ENCODE measurements around the gene TMEM61.

DNA sequence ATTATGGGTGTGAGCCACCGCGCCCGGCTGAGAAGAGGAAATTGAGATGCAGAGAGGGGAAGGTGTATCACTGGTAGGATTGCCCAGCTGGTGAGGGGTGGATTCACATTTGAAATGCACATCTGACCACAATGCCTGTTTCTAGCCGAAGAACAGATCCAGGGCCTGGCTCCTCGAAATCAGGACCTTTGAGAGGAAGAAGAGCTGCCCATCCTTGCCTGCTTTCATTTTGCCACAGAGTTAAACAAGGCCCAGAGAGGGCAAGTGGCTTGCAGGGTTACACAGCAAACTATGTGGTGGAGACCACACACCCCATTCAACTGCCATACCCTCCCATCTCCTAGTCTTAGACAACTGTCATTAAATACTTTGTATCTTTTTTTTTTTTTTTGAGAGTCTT is 32.9 kb upstream of the TMEM61 start:
- TF ChIP-seq, protein P1, sequence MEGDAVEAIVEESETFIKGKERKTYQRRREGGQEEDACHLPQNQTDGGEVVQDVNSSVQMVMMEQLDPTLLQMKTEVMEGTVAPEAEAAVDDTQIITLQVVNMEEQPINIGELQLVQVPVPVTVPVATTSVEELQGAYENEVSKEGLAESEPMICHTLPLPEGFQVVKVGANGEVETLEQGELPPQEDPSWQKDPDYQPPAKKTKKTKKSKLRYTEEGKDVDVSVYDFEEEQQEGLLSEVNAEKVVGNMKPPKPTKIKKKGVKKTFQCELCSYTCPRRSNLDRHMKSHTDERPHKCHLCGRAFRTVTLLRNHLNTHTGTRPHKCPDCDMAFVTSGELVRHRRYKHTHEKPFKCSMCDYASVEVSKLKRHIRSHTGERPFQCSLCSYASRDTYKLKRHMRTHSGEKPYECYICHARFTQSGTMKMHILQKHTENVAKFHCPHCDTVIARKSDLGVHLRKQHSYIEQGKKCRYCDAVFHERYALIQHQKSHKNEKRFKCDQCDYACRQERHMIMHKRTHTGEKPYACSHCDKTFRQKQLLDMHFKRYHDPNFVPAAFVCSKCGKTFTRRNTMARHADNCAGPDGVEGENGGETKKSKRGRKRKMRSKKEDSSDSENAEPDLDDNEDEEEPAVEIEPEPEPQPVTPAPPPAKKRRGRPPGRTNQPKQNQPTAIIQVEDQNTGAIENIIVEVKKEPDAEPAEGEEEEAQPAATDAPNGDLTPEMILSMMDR (conservative IDR thresholded peaks at IDR 0.05; ENCODE audit: low read length): no peak
- TF ChIP-seq EZH2phosphoT487 (IDR thresholded peaks at IDR 0.05; ENCODE audit: borderline replicate concordance): no peak
